Measurements from ENCODE around the gene XG. TPM values are rescaled to one million over a fixed set of nuclear protein-coding genes. Genes with fewer than 3 reads are reported as not detected.

The XG gene
- total and polyA plus RNA-seq, 2 of the 8 experiments (the other 6 are each of a cell fraction or from before 2014, with no cell fraction given), result 0.33 to 0.78 TPM

DNA sequence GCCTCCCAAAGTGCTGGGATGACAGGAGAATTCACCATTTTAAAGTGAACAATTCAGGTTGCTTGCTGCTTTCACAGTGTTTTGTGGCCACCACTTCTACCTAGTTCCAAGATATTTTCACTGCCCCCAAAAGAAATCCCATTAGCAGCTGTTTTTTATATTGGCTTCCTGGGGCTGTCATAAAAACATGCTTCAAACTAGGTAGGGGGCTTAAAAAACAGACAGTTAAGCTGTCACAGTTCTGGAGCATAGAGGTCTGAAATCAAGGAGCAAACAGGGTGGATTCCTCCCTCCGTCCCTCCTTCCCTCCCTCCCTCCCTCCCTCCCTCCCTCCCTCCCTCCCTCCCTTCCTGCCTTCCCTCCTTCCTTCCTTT, 3.0 kb upstream of the XG start (continued):
- TF ChIP-seq RAD21 (IDR thresholded peaks at IDR 0.05 in 1 of 2, conservative IDR thresholded peaks at IDR 0.05 in 1 of 2; ENCODE audit: low read depth in 2 of 2, low read length in 2 of 2), result no peak
- TF ChIP-seq YY1 (IDR thresholded peaks at IDR 0.05; ENCODE audit: low read depth, low read length), result no peak
- TF ChIP-seq POLR2AphosphoS5 (IDR thresholded peaks at IDR 0.05; ENCODE audit: low read depth, low read length), result no peak
- no peak for TF ChIP-seq TCF12 (IDR thresholded peaks at IDR 0.05; ENCODE audit: low read depth, low read length)
- no peak for TF ChIP-seq HDAC2 (IDR thresholded peaks at IDR 0.05; ENCODE audit: borderline replicate concordance in 1 of 2, low read depth in 2 of 2, low read length in 2 of 2)
- TF ChIP-seq BCL11A (IDR thresholded peaks at IDR 0.05; ENCODE audit: low read depth in 2 of 2, low read length in 2 of 2), result no peak
